Endothelial cell of umbilical vein (primary cell): ENCODE data around the gene LRCH2. TPM values are rescaled to one million over a fixed set of nuclear protein-coding genes. Genes with fewer than 3 reads are reported as not detected.

ENCODE experiments used
- BruUV-seq: library from RNA; stranded (reverse); fragments of 400-500 nt; replicated peaks from 2 replicates; lab custom pipeline; 2021; lab: Mats Ljungman, UMichigan
- CTCF ChIA-PET: fragments of 300-600, 350-600 bp; sonication (Branson Sonifier 250); formaldehyde crosslinking; loops from one replicate; lab custom pipeline; 2021; ENCODE audit warnings: antibody characterized with exemption, inconsistent platforms; lab: Charles Lee
- POLR2A ChIA-PET: fragments of 300-600, 350-600 bp; sonication (Branson Sonifier 250); formaldehyde crosslinking; loops from one replicate; lab custom pipeline; 2021; ENCODE audit warnings: antibody characterized with exemption, inconsistent platforms; lab: Charles Lee
- DNase-seq: peaks from one replicate; pipeline ENCODE4 v3.0.0-alpha.2; 2011; ENCODE audit warnings: low read depth, low spot score
- FAIRE-seq: peaks from 2 replicates; lab custom pipeline; 2011; peaks lifted over from hg19 to GRCh38; lab: Jason Lieb, UNC
- H2AFZ ChIP-seq: 2 replicates; pipeline ENCODE4 v1.6.0; 2012; ENCODE audit warnings: low read depth, low read length, control low read depth, inconsistent platforms
- H3K27ac ChIP-seq: 2 replicates; pipeline ENCODE4 v1.5.1; 2011; ENCODE audit warnings: low read depth, mild to moderate bottlenecking, control low read depth, low read length, moderate library complexity; ENCODE audit not compliant: insufficient read depth
- H3K27me3 ChIP-seq, 2 experiments: 2 replicates each; pipeline versions ENCODE4 v1.6.0 to v1.6.1; 2011; ENCODE audit warnings: low read length in 2 of 2, mixed read lengths in 1 of 2; ENCODE audit not compliant: control insufficient read depth in 2 of 2, insufficient read depth in 2 of 2
- H3K36me3 ChIP-seq, 2 experiments: 2 replicates in 1 of 2; 3 replicates in 1 of 2; pipeline ENCODE4 v1.5.1; 2011; ENCODE audit warnings: low read length in 2 of 2, mild to moderate bottlenecking in 1 of 2, moderate library complexity in 1 of 2; ENCODE audit not compliant: control insufficient read depth in 2 of 2, insufficient read depth in 2 of 2; ENCODE audit errors: extremely low read depth in 1 of 2
- H3K4me1 ChIP-seq: 3 replicates; pipeline ENCODE4 v1.5.1; 2011; ENCODE audit warnings: mild to moderate bottlenecking, low read length; ENCODE audit not compliant: control insufficient read depth, insufficient read depth; ENCODE audit errors: extremely low read depth
- H3K4me2 ChIP-seq: 2 replicates; pipeline ENCODE4 v1.6.1; 2011; ENCODE audit warnings: low read length, control low read depth, mixed read lengths; ENCODE audit not compliant: insufficient read depth
- H3K4me3 ChIP-seq, 3 experiments: fragments of 200-600 bp in 1 of 3; sonication (generic), shearing (Covaris generic) in 1 of 3; replicated peaks in 1 of 3; 2 replicates each; pipeline ENCODE4 v1.5.1; 2011 to 2016; ENCODE audit warnings: control low read depth in 3 of 3, low read length in 3 of 3, mild to moderate bottlenecking in 2 of 3, inconsistent platforms in 1 of 3, low read depth in 1 of 3, moderate library complexity in 1 of 3; ENCODE audit not compliant: insufficient read depth in 1 of 3
- H3K79me2 ChIP-seq: 2 replicates; pipeline ENCODE4 v1.6.0; 2012; ENCODE audit warnings: low read length, inconsistent platforms; ENCODE audit not compliant: control insufficient read depth, insufficient read depth
- H3K9ac ChIP-seq: replicated peaks from 2 replicates; pipeline ENCODE3; 2011; ENCODE audit warnings: low read length, control low read depth; ENCODE audit not compliant: insufficient read depth; ENCODE audit errors: extremely low read depth
- H3K9me1 ChIP-seq: replicated peaks from 3 replicates; pipeline ENCODE4 v1.6.0; 2011; ENCODE audit warnings: mild to moderate bottlenecking, low read length; ENCODE audit not compliant: control insufficient read depth, insufficient read depth; ENCODE audit errors: extremely low read depth
- H3K9me3 ChIP-seq: replicated peaks from 2 replicates; pipeline ENCODE4 v1.5.1; 2012; ENCODE audit warnings: low read length, inconsistent platforms; ENCODE audit not compliant: control insufficient read depth, insufficient read depth
- H4K20me1 ChIP-seq: replicated peaks from 2 replicates; pipeline ENCODE3; 2011; ENCODE audit warnings: mild to moderate bottlenecking, low read length; ENCODE audit not compliant: control insufficient read depth, insufficient read depth; ENCODE audit errors: extremely low read depth
- EZH2 ChIP-seq: IDR thresholded peaks from 2 replicates; pipeline ENCODE4 v1.6.1; 2012; ENCODE audit warnings: borderline replicate concordance, low read depth, mild to moderate bottlenecking, moderate library complexity, low read length, inconsistent platforms; ENCODE audit not compliant: severe bottlenecking
- FOS ChIP-seq: IDR thresholded peaks from 2 replicates; pipeline ENCODE4 v1.6.1; 2011; ENCODE audit warnings: mild to moderate bottlenecking, low read length, moderate library complexity, borderline replicate concordance; ENCODE audit not compliant: insufficient read depth
- GATA2 ChIP-seq: IDR thresholded peaks from 2 replicates; pipeline ENCODE4 v1.7.0; 2011; ENCODE audit warnings: low read depth, mild to moderate bottlenecking, moderate library complexity, mixed read lengths, low read length; ENCODE audit not compliant: insufficient read length, insufficient read depth
- JUN ChIP-seq: IDR thresholded peaks from 2 replicates; pipeline ENCODE4 v1.6.1; 2011; ENCODE audit warnings: borderline replicate concordance, low read depth; ENCODE audit not compliant: insufficient read length, insufficient read depth
- MYC ChIP-seq: IDR thresholded peaks from one replicate; pipeline ENCODE4 v1.6.1; 2011; ENCODE audit warnings: mild to moderate bottlenecking, low read depth, low read length
- POLR2A ChIP-seq: IDR thresholded peaks from 2 replicates; pipeline ENCODE4 v1.6.1; 2012; ENCODE audit warnings: low read depth, mild to moderate bottlenecking, control low read depth, low read length
- POLR2AphosphoS5 ChIP-seq: IDR thresholded peaks from 2 replicates; pipeline ENCODE4 v1.6.1; 2012; ENCODE audit warnings: low read depth, mild to moderate bottlenecking, control low read depth, low read length, moderate library complexity; ENCODE audit not compliant: insufficient read depth
- dilution Hi-C: fragments of 300-500 bp; cut with MboI; formaldehyde crosslinking; loops from one replicate; pipeline ENCODE4 v1.15.0; 2019; ENCODE audit warnings: low sequenced_read_pairs; ENCODE audit not compliant: extremely low pct_ligation_motif_present
- intact Hi-C: fragments of 100-400 bp; cut with micrococcal nuclease; formaldehyde crosslinking; loops from one replicate; pipeline ENCODE4 v1.10.0; 2022
- polyA plus RNA-seq, 4 experiments: library from polyadenylated mRNA; depleted of rRNA in 3 of 4; stranded (reverse) in 3 of 4; unstranded in 1 of 4; fragments of >200 nt; gene quantifications; 2 replicates each; pipeline versions ENCODE4 v1.2.1 to v1.2.3, GENCODE V29; 2011 to 2012; ENCODE audit warnings: missing spikeins in 1 of 4
- total RNA-seq: library from RNA; stranded (reverse); gene quantifications from 2 replicates; pipeline ENCODE4 v1.2.3, GENCODE V29; 2021
- TF ChIP-seq, protein P1 (sequence below): IDR thresholded peaks from 2 replicates; pipeline ENCODE4 v1.6.1; 2011; ENCODE audit not compliant: insufficient read depth, insufficient read length
- TF ChIP-seq, protein P2 (sequence below), 2 donors: IDR thresholded peaks; 1 replicate in 1 of 2; 2 replicates in 1 of 2; pipeline ENCODE4 v1.5.1; 2011; ENCODE audit warnings: low read length in 2 of 2, mild to moderate bottlenecking in 2 of 2, moderate library complexity in 2 of 2, control low read depth in 1 of 2, inconsistent platforms in 1 of 2, low read depth in 1 of 2; ENCODE audit not compliant: insufficient read depth in 1 of 2; ENCODE audit errors: extremely low read depth in 1 of 2

Gene LRCH2
- total and polyA plus RNA-seq, 2 donors (not counting 3 experiments of a cell fraction or from before 2014, with no cell fraction given) = 1.1 to 4.6 TPM

DNA sequence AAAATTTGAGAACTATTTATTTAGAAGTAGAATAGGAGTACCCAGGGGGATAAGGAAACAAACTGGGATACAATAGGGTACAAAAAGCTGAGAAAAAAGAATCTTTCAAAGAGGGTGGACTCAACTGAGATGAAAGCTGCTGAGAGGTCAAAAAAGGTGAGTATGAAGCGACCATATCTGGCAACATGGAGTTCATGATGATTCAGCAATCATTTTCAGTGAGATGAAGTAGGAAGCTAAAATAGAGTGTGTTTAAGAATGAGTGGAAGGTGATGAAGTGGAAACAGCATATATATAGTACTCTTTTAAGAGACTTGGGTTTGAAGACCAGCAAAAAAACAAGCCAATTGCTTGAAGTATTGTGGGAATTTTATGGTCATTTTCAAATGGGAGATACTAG is 144.5 kb downstream of the LRCH2 start:
- Histone ChIP-seq H3K27ac (no peak overlapping the region), H3K27me3 (no peaks in the 10 kb centered on the region), H3K4me1 (no peaks in the 10 kb centered on the region), H3K36me3 (no peaks in the 10 kb centered on the region), H3K9me1 (no peaks in the 10 kb centered on the region), H3K79me2 (no peaks in the 10 kb centered on the region), H3K9ac (no peak overlapping the region), H3K9me3 (no peaks in the 10 kb centered on the region), H2AFZ (no peak overlapping the region), H3K4me3 (no peak overlapping the region), H4K20me1 (no peaks in the 10 kb centered on the region), H3K4me2 (no peak overlapping the region)
- dilution Hi-C loops = no loop called here
- no TSS peak for BruUV-seq
- no peak for TF ChIP-seq GATA2
- TF ChIP-seq EZH2 = no peak
- TF ChIP-seq, protein P1, sequence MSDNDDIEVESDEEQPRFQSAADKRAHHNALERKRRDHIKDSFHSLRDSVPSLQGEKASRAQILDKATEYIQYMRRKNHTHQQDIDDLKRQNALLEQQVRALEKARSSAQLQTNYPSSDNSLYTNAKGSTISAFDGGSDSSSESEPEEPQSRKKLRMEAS = no peak
- no peak for TF ChIP-seq MYC
- TF ChIP-seq POLR2A = no peak
- TF ChIP-seq FOS = no peak
- no peak for TF ChIP-seq POLR2AphosphoS5
- TF ChIP-seq JUN = no peak
- TF ChIP-seq, protein P2, sequence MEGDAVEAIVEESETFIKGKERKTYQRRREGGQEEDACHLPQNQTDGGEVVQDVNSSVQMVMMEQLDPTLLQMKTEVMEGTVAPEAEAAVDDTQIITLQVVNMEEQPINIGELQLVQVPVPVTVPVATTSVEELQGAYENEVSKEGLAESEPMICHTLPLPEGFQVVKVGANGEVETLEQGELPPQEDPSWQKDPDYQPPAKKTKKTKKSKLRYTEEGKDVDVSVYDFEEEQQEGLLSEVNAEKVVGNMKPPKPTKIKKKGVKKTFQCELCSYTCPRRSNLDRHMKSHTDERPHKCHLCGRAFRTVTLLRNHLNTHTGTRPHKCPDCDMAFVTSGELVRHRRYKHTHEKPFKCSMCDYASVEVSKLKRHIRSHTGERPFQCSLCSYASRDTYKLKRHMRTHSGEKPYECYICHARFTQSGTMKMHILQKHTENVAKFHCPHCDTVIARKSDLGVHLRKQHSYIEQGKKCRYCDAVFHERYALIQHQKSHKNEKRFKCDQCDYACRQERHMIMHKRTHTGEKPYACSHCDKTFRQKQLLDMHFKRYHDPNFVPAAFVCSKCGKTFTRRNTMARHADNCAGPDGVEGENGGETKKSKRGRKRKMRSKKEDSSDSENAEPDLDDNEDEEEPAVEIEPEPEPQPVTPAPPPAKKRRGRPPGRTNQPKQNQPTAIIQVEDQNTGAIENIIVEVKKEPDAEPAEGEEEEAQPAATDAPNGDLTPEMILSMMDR (IDR thresholded peaks at IDR 0.05; ENCODE audit: extremely low read depth in 1 of 2, insufficient read depth in 1 of 2, low read depth in 1 of 2, low read length in 2 of 2) = no peak
- FAIRE-seq (no peak), DNase-seq (no peak)
- ChIA-PET CTCF (no interaction called here), POLR2A (no interaction called here)
- intact Hi-C loops = no loop called here
